ENCODE data around the gene GCC2. TPM values are rescaled to one million over a fixed set of nuclear protein-coding genes. Genes with fewer than 3 reads are reported as not detected.

The GCC2 gene
- total RNA-seq, 1 experiment from 2014 or later, result 28.2 TPM

GRCh38 chr2:108401800-108402199 is 47.2 kb upstream of the GCC2 start:
- no peaks in the 10 kb centered on the region for H3K36me3 ChIP-seq (ENCODE audit: control insufficient read depth in 1 of 2, insufficient read depth in 2 of 2, low read length in 2 of 2)
- H3K4me2 ChIP-seq (ENCODE audit: low read length), result no peak overlapping the region
- DNase-seq (ENCODE audit: low read depth, low spot score) (no peak), ATAC-seq (no peak)
- no peak overlapping the region for H3K4me3 ChIP-seq (replicated peaks in 1 of 2; ENCODE audit: low read depth in 1 of 2, low read length in 2 of 2)
- POLR2A ChIA-PET, result no interaction called here
- peaks cover 5 to 8% of the 10 kb centered on the region in 2 experiments; a peak in 2 of 4 replicates for H3K9me3 ChIP-seq (ENCODE audit: control insufficient read depth in 1 of 2, insufficient read depth in 1 of 2, low read depth in 1 of 2, low read length in 2 of 2)
- no peaks in the 10 kb centered on the region for H3K9me2 ChIP-seq (ENCODE audit: insufficient read depth)
- CTCF ChIA-PET, result no interaction called here
- H4K20me1 ChIP-seq (ENCODE audit: insufficient read depth), result no peaks in the 10 kb centered on the region
- H3K27me3 ChIP-seq (ENCODE audit: insufficient read depth, low read length), result no peaks in the 10 kb centered on the region
- H2AFZ ChIP-seq (ENCODE audit: low read depth, low read length, poor library complexity, severe bottlenecking), result no peak overlapping the region
- no peak overlapping the region for H3K9ac ChIP-seq (ENCODE audit: low read length)
- no peaks in the 10 kb centered on the region for H3K4me1 ChIP-seq (ENCODE audit: control insufficient read depth in 1 of 2, insufficient read depth in 2 of 2, low read length in 2 of 2)
- H3K27ac ChIP-seq (ENCODE audit: low read depth, low read length), result no peak overlapping the region
- no peaks in the 10 kb centered on the region for H3K79me2 ChIP-seq (ENCODE audit: insufficient read depth, low read length)
- BruUV-seq (replicated peaks), result no TSS peak
- intact Hi-C loops (cut with micrococcal nuclease), result no loop called here
- TF ChIP-seq FOSL1 (IDR thresholded peaks at IDR 0.05; ENCODE audit: low read depth) (no peak), RAD21 (IDR thresholded peaks at IDR 0.05; ENCODE audit: low read depth) (no peak), SP1 (IDR thresholded peaks at IDR 0.05; ENCODE audit: low read depth) (no peak), CEBPB (IDR thresholded peaks at IDR 0.05; ENCODE audit: low read depth) (no peak), EZH2 (IDR thresholded peaks at IDR 0.05) (no peak), ZFX (IDR thresholded peaks at IDR 0.05) (no peak), REST (IDR thresholded peaks at IDR 0.05; ENCODE audit: low read depth) (no peak), POLR2AphosphoS5 (IDR thresholded peaks at IDR 0.05; ENCODE audit: low read depth, low read length) (no peak), ELF1 (IDR thresholded peaks at IDR 0.05; ENCODE audit: borderline replicate concordance, low read depth) (no peak), SRF (IDR thresholded peaks at IDR 0.05; ENCODE audit: low read depth) (no peak), YY1 (IDR thresholded peaks at IDR 0.05; ENCODE audit: extremely low read depth, insufficient replicate concordance, low read depth, low read length) (no peak)
- TF ChIP-seq, protein P1, sequence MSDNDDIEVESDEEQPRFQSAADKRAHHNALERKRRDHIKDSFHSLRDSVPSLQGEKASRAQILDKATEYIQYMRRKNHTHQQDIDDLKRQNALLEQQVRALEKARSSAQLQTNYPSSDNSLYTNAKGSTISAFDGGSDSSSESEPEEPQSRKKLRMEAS (IDR thresholded peaks at IDR 0.05), result no peak
- TF ChIP-seq, protein P2, sequence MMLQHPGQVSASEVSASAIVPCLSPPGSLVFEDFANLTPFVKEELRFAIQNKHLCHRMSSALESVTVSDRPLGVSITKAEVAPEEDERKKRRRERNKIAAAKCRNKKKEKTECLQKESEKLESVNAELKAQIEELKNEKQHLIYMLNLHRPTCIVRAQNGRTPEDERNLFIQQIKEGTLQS (IDR thresholded peaks at IDR 0.05), result no peak
- RAD21 ChIA-PET (ENCODE audit: low non-redundant PET in 1 of 2, low total read pairs in 2 of 2, uncharacterized antibody in 2 of 2, unreplicated experiment in 2 of 2), result no interaction called here
